ENCODE measurements around the gene STUB1. TPM values are rescaled to one million over a fixed set of nuclear protein-coding genes. Genes with fewer than 3 reads are reported as not detected.

Gene STUB1
- total RNA-seq, 1 donor from 2014 or later: 78.3 TPM

GRCh38 chr16:717450-718245 lies 37.4 kb downstream of the STUB1 start:
- Mint-ChIP-seq H3K4me3 (ENCODE audit: unreplicated experiment) (peak overlapping the region; percentile 64), H3K9me3 (ENCODE audit: unreplicated experiment) (peaks cover 18% of the 10 kb centered on the region), H3K4me1 (ENCODE audit: low read depth, unreplicated experiment) (peaks cover 15% of the 10 kb centered on the region), H3K36me3 (ENCODE audit: unreplicated experiment) (no peaks in the 10 kb centered on the region), H3K27me3 (ENCODE audit: unreplicated experiment) (peaks cover 22% of the 10 kb centered on the region), H3K27ac (ENCODE audit: unreplicated experiment) (peak overlapping the region; percentile 64)
- no peak for DNase-seq
- TF ChIP-seq CTCF (IDR thresholded peaks at IDR 0.05; ENCODE audit: partially characterized antibody, unreplicated experiment): no peak

GRCh38 chr16:718389-718788 lies 38.2 kb downstream of the STUB1 start:
- Mint-ChIP-seq H3K4me3 (ENCODE audit: unreplicated experiment) (peak overlapping the region; percentile 81), H3K4me1 (ENCODE audit: low read depth, unreplicated experiment) (peaks cover 14% of the 10 kb centered on the region), H3K27me3 (ENCODE audit: unreplicated experiment) (peaks cover 18% of the 10 kb centered on the region), H3K36me3 (ENCODE audit: unreplicated experiment) (no peaks in the 10 kb centered on the region), H3K27ac (ENCODE audit: unreplicated experiment) (peak overlapping the region; percentile 99), H3K9me3 (ENCODE audit: unreplicated experiment) (peaks cover 14% of the 10 kb centered on the region)
- DNase-seq: no peak
- no peak for TF ChIP-seq CTCF (IDR thresholded peaks at IDR 0.05; ENCODE audit: partially characterized antibody, unreplicated experiment)

GRCh38 chr16:718922-719321 lies 38.7 kb downstream of the STUB1 start:
- Mint-ChIP-seq H3K27me3 (ENCODE audit: unreplicated experiment) (peaks cover 15% of the 10 kb centered on the region), H3K36me3 (ENCODE audit: unreplicated experiment) (no peaks in the 10 kb centered on the region), H3K27ac (ENCODE audit: unreplicated experiment) (peak overlapping the region; percentile 99), H3K4me3 (ENCODE audit: unreplicated experiment) (peak overlapping the region; percentile 81), H3K9me3 (ENCODE audit: unreplicated experiment) (peaks cover 11% of the 10 kb centered on the region), H3K4me1 (ENCODE audit: low read depth, unreplicated experiment) (peaks cover 14% of the 10 kb centered on the region)
- DNase-seq: no peak
- no peak for TF ChIP-seq CTCF (IDR thresholded peaks at IDR 0.05; ENCODE audit: partially characterized antibody, unreplicated experiment)

GRCh38 chr16:719815-720446 lies 39.7 kb downstream of the STUB1 start:
- H3K27ac Mint-ChIP-seq (ENCODE audit: unreplicated experiment): peak overlapping the region; percentile 99
- peaks cover 15% of the 10 kb centered on the region for H3K27me3 Mint-ChIP-seq (ENCODE audit: unreplicated experiment)
- H3K9me3 Mint-ChIP-seq (ENCODE audit: unreplicated experiment): peaks cover 10% of the 10 kb centered on the region
- DNase-seq: no peak
- TF ChIP-seq CTCF (IDR thresholded peaks at IDR 0.05; ENCODE audit: partially characterized antibody, unreplicated experiment): no peak
- peaks cover 14% of the 10 kb centered on the region for H3K4me1 Mint-ChIP-seq (ENCODE audit: low read depth, unreplicated experiment)
- peak overlapping the region; percentile 85 for H3K4me3 Mint-ChIP-seq (ENCODE audit: unreplicated experiment)
- no peaks in the 10 kb centered on the region for H3K36me3 Mint-ChIP-seq (ENCODE audit: unreplicated experiment)

Data from glutamatergic neuron (in vitro differentiated cells).